Pancreas (tissue), 10 donors: ENCODE measurements around the gene EZH1. TPM values are rescaled to one million over a fixed set of nuclear protein-coding genes. Genes with fewer than 3 reads are reported as not detected.

Experiments
- ATAC-seq, 4 donors: fragments of 200-7000 bp; cut with Tn5 transposase; one replicate each; pipeline versions ENCODE4 v1.8.0 to v1.9.1; 2020; ENCODE audit warnings: mild to moderate bottlenecking in 4 of 4, moderate library complexity in 4 of 4
- DNase-seq, 6 donors: peaks; one replicate each; pipeline ENCODE4 v3.0.0-alpha.2; 2020
- FAIRE-seq: peaks from 2 replicates; lab custom pipeline; 2012; peaks lifted over from hg19 to GRCh38; lab: Jason Lieb, UNC
- H3K27ac ChIP-seq, 4 donors: fragments of 200-600 bp; sonication (generic); 1 replicate in 3 of 4; 2 replicates in 1 of 4; pipeline versions ENCODE4 v1.5.0 to v1.8.0; 2020
- H3K27me3 ChIP-seq, 4 donors: fragments of 200-600 bp; one replicate each; pipeline ENCODE4 v1.8.0; 2021
- H3K36me3 ChIP-seq, 3 donors: fragments of 200-600 bp; sonication (generic) in 1 of 3; one replicate each; pipeline versions ENCODE4 v1.5.0 to v1.8.0; 2020 to 2021
- H3K4me1 ChIP-seq, 3 donors: fragments of 200-600 bp; one replicate each; pipeline ENCODE4 v1.8.0; 2021
- H3K4me3 ChIP-seq, 4 donors: fragments of 200-600 bp; sonication (generic) in 2 of 4; one replicate each; pipeline versions ENCODE4 v1.5.0 to v1.8.0; 2020 to 2021
- H3K9me3 ChIP-seq, 4 donors: fragments of 200-600 bp; one replicate each; pipeline ENCODE4 v1.8.0; 2021
- CTCF ChIP-seq, 4 donors: fragments of 200-600 bp; sonication (generic) in 3 of 4; IDR thresholded peaks; one replicate each; pipeline versions ENCODE4 v1.5.0 to v1.8.0; 2021; ENCODE audit warnings: antibody characterized with exemption in 4 of 4
- WGBS, 2 donors: extraction: QIAGEN DNeasy Blood & Tissue Kit; methylation state at CpG; one replicate each; pipeline ENCODE4 v1.1.7; 2013; 5-methylcytosine and 5-hydroxymethylcytosine counted together
- intact Hi-C, 3 donors: fragments of 100-400 bp; cut with DNase I; formaldehyde crosslinking; loops; one replicate each; pipeline versions ENCODE4 v1.11.1 to v1.14.2; 2022
- polyA plus RNA-seq, 2 donors: library from polyadenylated mRNA; stranded (reverse); fragments of 200-250 nt; gene quantifications; one replicate each; pipeline ENCODE4 v1.2.3, GENCODE V29; 2013
- total RNA-seq, 6 donors: library from RNA; stranded (reverse); fragmentation: NEBNext Ultra II Directional in 4 of 6; extraction: Animal tissue kit (Norgen Biotek cat#: 25700) in 4 of 6; gene quantifications; one replicate each; pipeline versions ENCODE4 v1.2.1 to v1.2.4, GENCODE V29; 2021 to 2023
- donor health status: healthy with polysubstance abuse.
- donor health status: DM: no; HTN: no; CAD: no; lungs with moderate emphysema.
- donor health status: DM: no; HTN: no; CAD: no.
- donor health status: control.
- donor health status: control.
- donor health status: Bipolar disorder and iron deficiency.
- donor health status: DM: yes; HTN: yes; CAD: no.
- donor health status: DM: no; HTN: no; CAD: no.
- donor health status: DM: no; HTN: no; CAD: no.
- donor health status: DM: yes; HTN: yes; CAD: no.

Gene EZH1
- total and polyA plus RNA-seq, 8 donors, result 8.8 to 25.4 (median 15.5) TPM

GRCh38 chr17:42672038-42672437, 72.8 kb downstream of the EZH1 start:
- H3K36me3 ChIP-seq, result peaks cover 4 to 50% (median 28%) of the 10 kb centered on the region in 3 donors
- ATAC-seq, result no peak
- FAIRE-seq, result no peak
- H3K27me3 ChIP-seq, result no peaks in the 10 kb centered on the region
- no peak for TF ChIP-seq CTCF (IDR thresholded peaks at IDR 0.05)
- H3K9me3 ChIP-seq, result no peaks in the 10 kb centered on the region
- H3K4me3 ChIP-seq, result no peak overlapping the region
- peak in 3 of 6 donors; percentile 39 to 80 (median 59) for DNase-seq
- H3K4me1 ChIP-seq, result peaks cover 11 to 38% (median 27%) of the 10 kb centered on the region in 3 donors
- 90 to 94% methylated on average over 28 of the region's 28 CpGs for WGBS, 2 donors
- no peak overlapping the region for H3K27ac ChIP-seq
- intact Hi-C loops, result loop anchor here in 2 of 3 donors (5.0 to 10.0 kb wide), 2 partner anchors 47 to 50 kb away; no protein-coding TSS in a partner anchor

- Histone ChIP-seq H3K4me3 (no peak overlapping the region), H3K4me1 (peaks cover 11 to 40% (median 29%) of the 10 kb centered on the region in 3 donors), H3K27me3 (no peaks in the 10 kb centered on the region), H3K9me3 (no peaks in the 10 kb centered on the region), H3K27ac (no peak overlapping the region), H3K36me3 (peaks cover 4 to 59% (median 35%) of the 10 kb centered on the region in 3 donors)
- FAIRE-seq (no peak), ATAC-seq (no peak), DNase-seq (peak in 4 of 6 donors; percentile 23 to 76 (median 45))
- intact Hi-C loops, result loop anchor here in 2 of 3 donors (5.0 to 10.0 kb wide), 2 partner anchors 46 to 49 kb away; no protein-coding TSS in a partner anchor
- WGBS, 2 donors, result 88 to 89% methylated on average over 50 of the region's 50 CpGs
- TF ChIP-seq CTCF (IDR thresholded peaks at IDR 0.05), result no peak
These were observed 73.8 kb downstream of the EZH1 start for GRCh38 chr17:42670789-42671657.

- H3K9me3 ChIP-seq, result no peaks in the 10 kb centered on the region
- H3K4me3 ChIP-seq, result no peak overlapping the region
- no peak for TF ChIP-seq CTCF (IDR thresholded peaks at IDR 0.05)
- ATAC-seq (no peak), FAIRE-seq (no peak), DNase-seq (peak in 3 of 6 donors; percentile 40 to 75 (median 55))
- 81 to 83% methylated on average over 78 to 87 of the region's 87 CpGs for WGBS, 2 donors
- H3K4me1 ChIP-seq, result peaks cover 11 to 40% (median 29%) of the 10 kb centered on the region in 3 donors
- intact Hi-C loops, result loop anchor here in 2 of 3 donors (5.0 to 10.0 kb wide), 2 partner anchors 45 to 48 kb away; no protein-coding TSS in a partner anchor
- peaks cover 4 to 67% (median 35%) of the 10 kb centered on the region in 3 donors for H3K36me3 ChIP-seq
- no peak overlapping the region for H3K27ac ChIP-seq
- no peaks in the 10 kb centered on the region for H3K27me3 ChIP-seq
These were observed 74.7 kb downstream of the EZH1 start for GRCh38 chr17:42669977-42670788.

- H3K27ac ChIP-seq, result peak overlapping the region in 1 of 4 donors; percentile 14
- DNase-seq (peak in 2 of 6 donors; percentile 33 to 64), FAIRE-seq (no peak), ATAC-seq (no peak)
- peaks cover 11 to 40% (median 29%) of the 10 kb centered on the region in 3 donors for H3K4me1 ChIP-seq
- H3K27me3 ChIP-seq, result no peaks in the 10 kb centered on the region
- no peak for TF ChIP-seq CTCF (IDR thresholded peaks at IDR 0.05)
- peaks cover 4 to 67% (median 35%) of the 10 kb centered on the region in 3 donors for H3K36me3 ChIP-seq
- WGBS, 2 donors, result 91 to 94% methylated on average over 5 to 12 of the region's 12 CpGs
- no peaks in the 10 kb centered on the region for H3K9me3 ChIP-seq
- no peak overlapping the region for H3K4me3 ChIP-seq
- intact Hi-C loops, result no loop called here
These were observed 75.2 kb downstream of the EZH1 start for GRCh38 chr17:42669705-42669976.
